ENCODE measurements around the gene PIK3AP1. TPM values are rescaled to one million over a fixed set of nuclear protein-coding genes. Genes with fewer than 3 reads are reported as not detected.

PIK3AP1 gene
- total and polyA plus RNA-seq, 10 of the 15 experiments (the other 5 are each of a cell fraction or from before 2014, with no cell fraction given): 26.2 to 306 (median 119) TPM

GRCh38 chr10:96720422-96721206 lies at the start of gene PIK3AP1 (continued):
- no peak for TF ChIP-seq CHD1 (IDR thresholded peaks at IDR 0.05; ENCODE audit: low read depth, low read length)
- peak; percentile 68 for TF ChIP-seq PKNOX1 (IDR thresholded peaks at IDR 0.05)
- TF ChIP-seq KDM1A (IDR thresholded peaks at IDR 0.05; ENCODE audit: borderline replicate concordance): no peak
- TF ChIP-seq BMI1 (IDR thresholded peaks at IDR 0.05; ENCODE audit: borderline replicate concordance): no peak
- TF ChIP-seq BHLHE40 (IDR thresholded peaks at IDR 0.05; ENCODE audit: borderline replicate concordance in 1 of 2, low read depth in 2 of 2, low read length in 1 of 2): peak; percentile 86 to 96; a peak in 3 of 4 replicates
- peak; percentile 21; the same call in 1 of the 2 replicates for TF ChIP-seq RUNX3 (IDR thresholded peaks at IDR 0.05; ENCODE audit: low read length)
- TF ChIP-seq RFX5 (IDR thresholded peaks at IDR 0.05; ENCODE audit: low read depth, low read length): no peak
- no peak for TF ChIP-seq ZNF207 (IDR thresholded peaks at IDR 0.05; ENCODE audit: borderline replicate concordance)
- TF ChIP-seq IRF5 (IDR thresholded peaks at IDR 0.05; ENCODE audit: borderline replicate concordance): no peak
- TF ChIP-seq IRF4 (IDR thresholded peaks at IDR 0.05; ENCODE audit: low read depth, low read length): no peak
- TF ChIP-seq ZNF274 (IDR thresholded peaks at IDR 0.05; ENCODE audit: insufficient read depth, insufficient read length): no peak
- no peak for TF ChIP-seq SIX5 (IDR thresholded peaks at IDR 0.05; ENCODE audit: low read depth, low read length, severe bottlenecking)
- no peak for TF ChIP-seq E2F8 (IDR thresholded peaks at IDR 0.05; ENCODE audit: low read depth, partially characterized antibody)
- TF ChIP-seq TARDBP (IDR thresholded peaks at IDR 0.05; ENCODE audit: borderline replicate concordance): no peak
- peak; percentile 14 for TF ChIP-seq BCL3 (IDR thresholded peaks at IDR 0.05; ENCODE audit: borderline replicate concordance, insufficient read depth, low read depth, low read length, poor library complexity, severe bottlenecking)
- peak; percentile 87 for TF ChIP-seq NKRF (conservative IDR thresholded peaks at IDR 0.05)
- TF ChIP-seq GABPA (IDR thresholded peaks at IDR 0.05; ENCODE audit: low read depth): no peak
- no peak for TF ChIP-seq CBFB (IDR thresholded peaks at IDR 0.05; ENCODE audit: low read depth)
- no peak for TF ChIP-seq SRF (IDR thresholded peaks at IDR 0.05; ENCODE audit: low read depth in 2 of 2, low read length in 2 of 2)

All from GM12878 (cell line).